ENCODE results near the gene IRS2. TPM values are rescaled to one million over a fixed set of nuclear protein-coding genes. Genes with fewer than 3 reads are reported as not detected.

Gene IRS2
- total and polyA plus RNA-seq, 2 of the 8 experiments (the other 6 are each of a cell fraction or from before 2014, with no cell fraction given) = 2.6 to 17.0 TPM

GRCh38 chr13:109813663-109814062, 27.3 kb upstream of the IRS2 start:
- Histone ChIP-seq H2AK5ac (ENCODE audit: low read depth, low read length) (no peak overlapping the region), H2BK120ac (replicated peaks; ENCODE audit: low read depth, low read length) (no peak overlapping the region), H3K23ac (ENCODE audit: insufficient read length) (no peak overlapping the region), H3K4me3 (ENCODE audit: extremely low read depth in 1 of 4, insufficient read depth in 2 of 4, low read depth in 3 of 4, low read length in 4 of 4) (no peak overlapping the region), H3K9ac (replicated peaks in 1 of 4; ENCODE audit: extremely low read depth in 1 of 4, low read depth in 3 of 4, low read length in 3 of 4) (no peak overlapping the region), H3K56ac (replicated peaks; ENCODE audit: insufficient read length, low read depth, low read length) (no peak overlapping the region), H2BK12ac (ENCODE audit: low read depth, low read length) (no peak overlapping the region), H2BK5ac (ENCODE audit: low read depth, low read length) (no peak overlapping the region), H4K8ac (ENCODE audit: extremely low read depth, insufficient read depth, low read length) (no peak overlapping the region), H4K20me1 (replicated peaks in 1 of 2; ENCODE audit: control insufficient read depth in 1 of 2, insufficient read depth in 2 of 2, low read length in 2 of 2) (no peaks in the 10 kb centered on the region), H3K4me2 (ENCODE audit: insufficient read depth in 1 of 2, low read depth in 2 of 2, low read length in 2 of 2) (no peak overlapping the region), H3K23me2 (ENCODE audit: low read depth, low read length) (no peaks in the 10 kb centered on the region), H3K79me1 (ENCODE audit: low read depth, low read length) (no peaks in the 10 kb centered on the region), H3K4me1 (replicated peaks in 1 of 4; ENCODE audit: control insufficient read depth in 3 of 4, insufficient read depth in 4 of 4, low read length in 3 of 4) (peaks cover 0 to 7% (median 3%) of the 10 kb centered on the region in 4 experiments; a peak in 2 of 7 replicates), H3K79me2 (ENCODE audit: control insufficient read depth in 1 of 2, insufficient read depth in 2 of 2, low read length in 2 of 2) (no peaks in the 10 kb centered on the region), H3K27me3 (replicated peaks in 1 of 4; ENCODE audit: control insufficient read depth in 3 of 4, extremely low read depth in 1 of 4, insufficient read depth in 3 of 4, low read length in 3 of 4) (no peaks in the 10 kb centered on the region; a peak in 1 of 7 replicates), H3K27ac (ENCODE audit: low read depth, low read length) (no peak overlapping the region), H3K14ac (ENCODE audit: insufficient read length) (no peak overlapping the region), H2AFZ (ENCODE audit: low read length) (no peak overlapping the region), H3K9me3 (ENCODE audit: insufficient read depth in 2 of 2, low read depth in 1 of 2, low read length in 1 of 2) (no peaks in the 10 kb centered on the region), H3K36me3 (ENCODE audit: control insufficient read depth in 2 of 4, insufficient read depth in 4 of 4, low read length in 3 of 4) (no peaks in the 10 kb centered on the region), H4K91ac (replicated peaks; ENCODE audit: insufficient read length, low read length) (no peak overlapping the region), H4K5ac (ENCODE audit: insufficient read length, low read depth, low read length) (no peak overlapping the region), H3K4ac (replicated peaks; ENCODE audit: insufficient read length, low read depth, low read length) (no peak overlapping the region), H2BK15ac (ENCODE audit: low read length) (no peak overlapping the region), H3K18ac (ENCODE audit: extremely low read depth, low read length) (no peak overlapping the region), H2BK20ac (ENCODE audit: low read length) (no peak overlapping the region)
- CTCF ChIA-PET (ENCODE audit: partially characterized antibody) = no interaction called here
- FAIRE-seq (no peak), DNase-seq (ENCODE audit: low read depth in 1 of 2, low spot score in 2 of 2) (no peak)
- POLR2A ChIA-PET (ENCODE audit: partially characterized antibody) = no interaction called here
- TF ChIP-seq TAF1 (IDR thresholded peaks at IDR 0.05; ENCODE audit: low read depth, low read length) = no peak
- TF ChIP-seq HDAC6 (IDR thresholded peaks at IDR 0.05; ENCODE audit: low read depth, low read length) = no peak
- TF ChIP-seq BCL11A (IDR thresholded peaks at IDR 0.05; ENCODE audit: low read depth in 2 of 2, low read length in 2 of 2) = no peak
- no peak for TF ChIP-seq CBX5 (IDR thresholded peaks at IDR 0.05; ENCODE audit: low read depth, low read length)
- no peak for TF ChIP-seq FOSL1 (IDR thresholded peaks at IDR 0.05; ENCODE audit: insufficient read depth, low read depth, low read length)
- TF ChIP-seq RXRA (IDR thresholded peaks at IDR 0.05; ENCODE audit: insufficient read depth, low read depth, low read length) = no peak
- no peak for TF ChIP-seq SP2 (IDR thresholded peaks at IDR 0.05; ENCODE audit: low read length)
- TF ChIP-seq SIX5 (IDR thresholded peaks at IDR 0.05; ENCODE audit: low read depth, low read length) = no peak
- TF ChIP-seq EP300 (IDR thresholded peaks at IDR 0.05; ENCODE audit: borderline replicate concordance in 1 of 2, low read depth in 2 of 2, low read length in 2 of 2) = no peak
- no peak for TF ChIP-seq USF2 (IDR thresholded peaks at IDR 0.05; ENCODE audit: low read length)
- no peak for TF ChIP-seq SP1 (IDR thresholded peaks at IDR 0.05; ENCODE audit: low read depth, low read length)
- TF ChIP-seq EGR1 (IDR thresholded peaks at IDR 0.05; ENCODE audit: borderline replicate concordance, low read depth, low read length) = no peak
- TF ChIP-seq MAX (IDR thresholded peaks at IDR 0.05) = no peak

Measured in H1 (cell line).